ENCODE data around the gene TBRG1. TPM values are rescaled to one million over a fixed set of nuclear protein-coding genes. Genes with fewer than 3 reads are reported as not detected.

TBRG1 gene
- polyA plus RNA-seq, 1 donor (not counting 4 experiments of a cell fraction or from before 2014, with no cell fraction given) = 40.2 TPM

- no peak overlapping the region for H2AFZ ChIP-seq (ENCODE audit: control insufficient read depth, low read length)
- H3K9me1 ChIP-seq (ENCODE audit: control insufficient read depth, extremely low read depth, insufficient read depth, low read length) = no peaks in the 10 kb centered on the region
- no peak overlapping the region for H3K9ac ChIP-seq (ENCODE audit: control insufficient read depth, extremely low read depth, insufficient read depth, low read length)
- H3K9me3 ChIP-seq (ENCODE audit: control insufficient read depth, low read depth, low read length) = no peaks in the 10 kb centered on the region
- dilution Hi-C loops (cut with MboI; ENCODE audit: extremely low pct_ligation_motif_present, low sequenced_read_pairs) = no loop called here
- H3K27me3 ChIP-seq (ENCODE audit: control insufficient read depth, extremely low read depth, insufficient read depth, low read length) = no peaks in the 10 kb centered on the region
- DNase-seq (ENCODE audit: low read depth, low spot score) (no peak), FAIRE-seq (no peak)
- no peaks in the 10 kb centered on the region for H3K79me2 ChIP-seq (ENCODE audit: control insufficient read depth, insufficient read depth, low read length)
- TF ChIP-seq CTCF (optimal IDR thresholded peaks at IDR 0.05 in 1 of 3, IDR thresholded peaks at IDR 0.05 in 1 of 3, conservative IDR thresholded peaks at IDR 0.05 in 1 of 3; ENCODE audit: extremely low read depth in 1 of 3, insufficient read depth in 2 of 3, low read length in 3 of 3) = no peak
- TF ChIP-seq EZH2 (IDR thresholded peaks at IDR 0.05; ENCODE audit: low read length) = no peak
- no peaks in the 10 kb centered on the region for H3K36me3 ChIP-seq (ENCODE audit: control insufficient read depth in 2 of 2, extremely low read depth in 1 of 2, insufficient read depth in 2 of 2, low read length in 2 of 2)
- H3K4me1 ChIP-seq (ENCODE audit: control insufficient read depth, extremely low read depth, insufficient read depth, low read length) = no peaks in the 10 kb centered on the region
- H3K4me3 ChIP-seq (ENCODE audit: control insufficient read depth in 2 of 3, extremely low read depth in 1 of 3, insufficient read depth in 2 of 3, low read depth in 1 of 3, low read length in 3 of 3) = no peak overlapping the region
- H4K20me1 ChIP-seq (ENCODE audit: control insufficient read depth, extremely low read depth, insufficient read depth, low read length) = no peaks in the 10 kb centered on the region
- H3K27ac ChIP-seq (ENCODE audit: control insufficient read depth, insufficient read depth, low read length) = no peak overlapping the region
- H3K4me2 ChIP-seq (ENCODE audit: control insufficient read depth, extremely low read depth, insufficient read depth, low read depth, low read length) = no peak overlapping the region
Measured at GRCh38 chr11:124595302-124595701, 27.4 kb upstream of the TBRG1 start.

- H3K4me2 ChIP-seq (ENCODE audit: control insufficient read depth, extremely low read depth, insufficient read depth, low read depth, low read length) = no peak overlapping the region
- no peak for FAIRE-seq
- H3K79me2 ChIP-seq (ENCODE audit: control insufficient read depth, insufficient read depth, low read length) = no peaks in the 10 kb centered on the region
- H3K9ac ChIP-seq (ENCODE audit: control insufficient read depth, extremely low read depth, insufficient read depth, low read length) = no peak overlapping the region
- H3K4me3 ChIP-seq (ENCODE audit: control insufficient read depth in 2 of 3, extremely low read depth in 1 of 3, insufficient read depth in 2 of 3, low read depth in 1 of 3, low read length in 3 of 3) = no peak overlapping the region
- H3K36me3 ChIP-seq (ENCODE audit: control insufficient read depth in 2 of 2, extremely low read depth in 1 of 2, insufficient read depth in 2 of 2, low read length in 2 of 2) = no peaks in the 10 kb centered on the region
- no peaks in the 10 kb centered on the region for H3K4me1 ChIP-seq (ENCODE audit: control insufficient read depth, extremely low read depth, insufficient read depth, low read length)
- no peaks in the 10 kb centered on the region for H3K9me3 ChIP-seq (ENCODE audit: control insufficient read depth, low read depth, low read length)
- TF ChIP-seq EZH2 (IDR thresholded peaks at IDR 0.05; ENCODE audit: low read length) (no peak), CTCF (optimal IDR thresholded peaks at IDR 0.05 in 1 of 3, IDR thresholded peaks at IDR 0.05 in 1 of 3, conservative IDR thresholded peaks at IDR 0.05 in 1 of 3; ENCODE audit: extremely low read depth in 1 of 3, insufficient read depth in 2 of 3, low read length in 3 of 3) (no peak)
- H4K20me1 ChIP-seq (ENCODE audit: control insufficient read depth, extremely low read depth, insufficient read depth, low read length) = no peaks in the 10 kb centered on the region
- H3K27ac ChIP-seq (ENCODE audit: control insufficient read depth, insufficient read depth, low read length) = no peak overlapping the region
- dilution Hi-C loops (cut with MboI; ENCODE audit: extremely low pct_ligation_motif_present, low sequenced_read_pairs) = no loop called here
- H3K27me3 ChIP-seq (ENCODE audit: control insufficient read depth, extremely low read depth, insufficient read depth, low read length) = peaks cover 4% of the 10 kb centered on the region
- no peaks in the 10 kb centered on the region for H3K9me1 ChIP-seq (ENCODE audit: control insufficient read depth, extremely low read depth, insufficient read depth, low read length)
- no peak overlapping the region for H2AFZ ChIP-seq (ENCODE audit: control insufficient read depth, low read length)
- no peak for DNase-seq (ENCODE audit: low read depth, low spot score)
Measured at GRCh38 chr11:124597626-124598025, 25.0 kb upstream of the TBRG1 start.

Data from keratinocyte (primary cell).